Activated T-helper 2 cell treated with anti-CD3 and anti-CD28 coated beads, Interferon-gamma antibody, Interleukin-2, Interleukin-4, amounts not matched to agents 10 μg/mL and 5 μg/mL and 100 μg/mL, durations not matched to agents 14 hours and 24 hours and 36 hours (primary cell): ENCODE measurements around the gene PLCH1. TPM values are rescaled to one million over a fixed set of nuclear protein-coding genes. Genes with fewer than 3 reads are reported as not detected.
"Not testable (repeated sequence)": the region's sequence is repeated elsewhere in the genome, so short reads cannot be mapped to it uniquely, and the experiment has no call there.

Experiments
- DNase-seq: peaks from one replicate; pipeline ENCODE4 v3.0.0; 2021; ENCODE audit warnings: low spot score
- H3K27ac Mint-ChIP-seq: one replicate; pipeline ENCODE4 v1.8.0; 2021; ENCODE audit warnings: mixed read lengths
- H3K27me3 Mint-ChIP-seq: one replicate; pipeline ENCODE4 v1.8.0; 2021; ENCODE audit warnings: low read depth, mixed read lengths
- H3K36me3 Mint-ChIP-seq: one replicate; pipeline ENCODE4 v1.8.0; 2021; ENCODE audit warnings: low read depth, mixed read lengths
- H3K4me1 Mint-ChIP-seq: one replicate; pipeline ENCODE4 v1.8.0; 2021; ENCODE audit warnings: low read depth, mixed read lengths
- H3K4me3 Mint-ChIP-seq: one replicate; pipeline ENCODE4 v1.8.0; 2021; ENCODE audit warnings: low read depth, mild to moderate bottlenecking, moderate library complexity, mixed read lengths
- H3K9me3 Mint-ChIP-seq: one replicate; pipeline ENCODE4 v1.8.0; 2021; ENCODE audit warnings: mixed read lengths
- intact Hi-C: fragments of 100-400 bp; cut with micrococcal nuclease; formaldehyde crosslinking; loops from one replicate; pipeline ENCODE4 v1.15.1; 2023
- total RNA-seq: library from RNA; stranded (reverse); gene quantifications from 2 replicates; pipeline ENCODE4 v1.2.3, GENCODE V29; 2022

PLCH1 gene
- total RNA-seq, 1 donor from 2014 or later: 0.09 TPM

- Mint-ChIP-seq H3K27ac (no peak overlapping the region), H3K4me3 (no peak overlapping the region), H3K4me1 (no peaks in the 10 kb centered on the region), H3K36me3 (no peaks in the 10 kb centered on the region), H3K9me3 (no peaks in the 10 kb centered on the region), H3K27me3 (no peaks in the 10 kb centered on the region)
- no peak for DNase-seq
- intact Hi-C loops: no loop called here
These were observed 98.7 kb downstream of the PLCH1 start for GRCh38 chr3:155646128-155646527.

DNA sequence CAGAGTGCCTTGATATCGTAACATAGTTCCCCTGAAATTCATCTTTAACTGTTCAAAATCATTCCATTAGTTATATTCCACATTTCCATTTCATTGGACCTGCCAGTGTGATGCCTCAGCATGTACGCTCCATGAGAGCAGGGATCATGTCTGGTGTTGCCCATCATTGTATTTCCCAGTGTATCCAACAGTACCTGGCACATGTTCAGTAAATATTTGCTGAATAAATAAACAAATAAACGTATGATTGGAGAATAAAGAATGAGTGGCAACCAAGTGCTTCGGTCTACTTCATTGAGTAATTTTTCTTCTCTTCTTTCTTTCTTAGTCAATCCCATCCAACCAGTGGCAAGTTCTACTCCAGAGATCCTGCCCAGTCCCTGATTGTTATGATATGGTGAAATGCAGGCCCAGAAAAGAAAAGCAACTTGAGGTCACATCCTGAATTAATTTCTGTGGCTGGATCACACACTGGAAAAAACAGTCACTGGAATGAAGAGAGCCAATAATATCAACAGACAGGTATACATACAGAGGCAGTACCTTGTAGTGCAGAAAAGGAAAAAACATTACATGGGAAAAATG, 101.2 kb downstream of the PLCH1 start:
- Mint-ChIP-seq H3K4me1 (no peaks in the 10 kb centered on the region), H3K9me3 (no peaks in the 10 kb centered on the region), H3K4me3 (no peak overlapping the region), H3K27me3 (no peaks in the 10 kb centered on the region), H3K27ac (no peak overlapping the region), H3K36me3 (no peaks in the 10 kb centered on the region)
- intact Hi-C loops: no loop called here
- no peak for DNase-seq

- no peaks in the 10 kb centered on the region for H3K9me3 Mint-ChIP-seq
- intact Hi-C loops: no loop called here
These were observed 102.9 kb downstream of the PLCH1 start for GRCh38 chr3:155641956-155642355.

DNA sequence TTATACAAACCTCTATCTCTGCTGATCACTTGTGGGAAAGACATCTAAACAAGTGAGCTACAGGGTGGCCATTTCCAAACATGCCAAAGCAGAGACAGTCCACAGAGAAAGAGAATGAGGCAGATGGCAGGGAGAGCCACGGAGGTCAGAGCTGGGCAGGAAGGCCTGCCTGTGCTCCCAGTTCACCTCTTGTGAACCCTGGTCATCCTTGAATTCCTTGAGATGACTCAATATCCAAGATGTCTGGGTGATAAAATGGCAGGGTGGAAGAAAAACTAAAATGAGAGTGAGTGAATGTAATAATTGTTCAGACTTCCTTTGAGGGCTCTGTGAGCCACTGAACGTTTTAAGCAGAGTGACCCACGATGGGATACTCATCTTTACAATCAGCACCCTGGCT, 104.8 kb downstream of the PLCH1 start:
- intact Hi-C loops: no loop called here
- DNase-seq: no peak
- Mint-ChIP-seq H3K36me3 (no peaks in the 10 kb centered on the region), H3K27me3 (no peaks in the 10 kb centered on the region), H3K4me1 (no peaks in the 10 kb centered on the region), H3K4me3 (no peak overlapping the region), H3K27ac (no peak overlapping the region), H3K9me3 (no peaks in the 10 kb centered on the region)

More at GRCh38 chr3:155641956-155642355, 102.9 kb downstream of the PLCH1 start:
- Mint-ChIP-seq H3K27ac (no peak overlapping the region), H3K4me3 (no peak overlapping the region), H3K27me3 (no peaks in the 10 kb centered on the region), H3K4me1 (no peaks in the 10 kb centered on the region), H3K36me3 (no peaks in the 10 kb centered on the region)
- DNase-seq: no peak

- intact Hi-C loops: no loop called here
These were observed 105.3 kb downstream of the PLCH1 start for GRCh38 chr3:155639462-155640055.

DNA sequence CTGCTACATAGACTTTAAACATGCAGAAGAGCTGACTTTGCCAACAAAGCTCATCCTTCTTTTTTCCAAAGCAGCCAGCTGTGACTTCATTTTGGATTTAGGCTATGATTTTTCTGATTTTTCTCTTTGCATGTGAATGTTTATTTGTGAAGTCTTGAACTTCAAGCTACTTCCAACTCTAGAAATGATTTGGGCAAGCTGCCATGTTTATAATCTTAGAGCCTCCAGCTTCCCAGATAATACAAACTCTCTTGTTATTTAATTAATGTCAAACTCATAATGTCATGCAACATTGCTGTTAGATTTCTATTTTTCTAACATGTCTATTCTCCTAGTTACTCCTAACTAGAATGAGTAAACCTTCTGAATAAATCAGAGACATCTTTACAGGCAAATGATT, 106.4 kb downstream of the PLCH1 start:
- H3K9me3 Mint-ChIP-seq, intact Hi-C loops, DNase-seq, H3K27me3 Mint-ChIP-seq, H3K4me3 Mint-ChIP-seq, H3K4me1 Mint-ChIP-seq, H3K27ac Mint-ChIP-seq, H3K36me3 Mint-ChIP-seq: not testable (repeated sequence)

More at GRCh38 chr3:155639462-155640055, 105.3 kb downstream of the PLCH1 start:
- no peak for DNase-seq
- H3K9me3 Mint-ChIP-seq: no peaks in the 10 kb centered on the region
- H3K27ac Mint-ChIP-seq: no peak overlapping the region
- no peaks in the 10 kb centered on the region for H3K36me3 Mint-ChIP-seq
- no peak overlapping the region for H3K4me3 Mint-ChIP-seq
- H3K27me3 Mint-ChIP-seq: no peaks in the 10 kb centered on the region
- H3K4me1 Mint-ChIP-seq: no peaks in the 10 kb centered on the region

GRCh38 chr3:155637567-155637966, 107.3 kb downstream of the PLCH1 start:
- Mint-ChIP-seq H3K9me3 (no peaks in the 10 kb centered on the region), H3K27me3 (no peaks in the 10 kb centered on the region), H3K4me3 (no peak overlapping the region), H3K27ac (no peak overlapping the region), H3K36me3 (no peaks in the 10 kb centered on the region), H3K4me1 (no peaks in the 10 kb centered on the region)
- no peak for DNase-seq
- intact Hi-C loops: no loop called here

- Mint-ChIP-seq H3K27ac (no peak overlapping the region), H3K4me3 (no peak overlapping the region), H3K27me3 (peaks cover 3% of the 10 kb centered on the region), H3K36me3 (no peaks in the 10 kb centered on the region), H3K9me3 (no peaks in the 10 kb centered on the region), H3K4me1 (no peaks in the 10 kb centered on the region)
- intact Hi-C loops: no loop called here
- no peak for DNase-seq
These were observed 109.8 kb downstream of the PLCH1 start for GRCh38 chr3:155635056-155635455.

- Mint-ChIP-seq H3K4me1 (no peaks in the 10 kb centered on the region), H3K36me3 (no peaks in the 10 kb centered on the region), H3K9me3 (no peaks in the 10 kb centered on the region), H3K27me3 (peaks cover 3% of the 10 kb centered on the region), H3K27ac (no peak overlapping the region), H3K4me3 (no peak overlapping the region)
- no peak for DNase-seq
- intact Hi-C loops: no loop called here
These were observed 110.7 kb downstream of the PLCH1 start for GRCh38 chr3:155634121-155634719.

GRCh38 chr3:155631323-155632019, 113.4 kb downstream of the PLCH1 start:
- Mint-ChIP-seq H3K4me3 (no peak overlapping the region), H3K4me1 (no peaks in the 10 kb centered on the region), H3K27ac (no peak overlapping the region), H3K36me3 (no peaks in the 10 kb centered on the region), H3K9me3 (no peaks in the 10 kb centered on the region), H3K27me3 (peaks cover 3% of the 10 kb centered on the region)
- no peak for DNase-seq
- intact Hi-C loops: no loop called here

GRCh38 chr3:155629556-155629955, 115.3 kb downstream of the PLCH1 start:
- no peak for DNase-seq
- intact Hi-C loops: no loop called here
- peaks cover 3% of the 10 kb centered on the region for H3K27me3 Mint-ChIP-seq
- no peaks in the 10 kb centered on the region for H3K36me3 Mint-ChIP-seq
- no peaks in the 10 kb centered on the region for H3K9me3 Mint-ChIP-seq
- no peaks in the 10 kb centered on the region for H3K4me1 Mint-ChIP-seq
- no peak overlapping the region for H3K27ac Mint-ChIP-seq
- no peak overlapping the region for H3K4me3 Mint-ChIP-seq

DNA sequence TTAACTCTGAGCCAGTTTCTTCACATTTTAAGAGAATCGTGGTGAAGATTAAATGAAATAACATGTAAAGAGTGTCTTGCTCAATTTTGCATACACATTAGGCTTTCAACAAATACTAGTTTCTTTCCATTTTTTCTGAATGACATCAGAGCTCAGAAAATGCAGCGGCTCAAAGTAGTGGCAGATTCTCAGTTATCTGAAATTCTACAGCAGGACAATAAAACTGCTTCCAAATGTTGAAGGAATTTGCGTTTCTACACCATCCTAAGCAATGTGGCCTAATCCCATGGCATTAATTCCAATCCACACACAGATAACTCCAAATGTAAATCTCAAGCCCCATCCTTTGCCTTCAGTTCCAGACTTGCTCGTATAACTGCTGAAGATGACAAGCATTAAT, 115.8 kb downstream of the PLCH1 start:
- DNase-seq: no peak
- Mint-ChIP-seq H3K27ac (no peak overlapping the region), H3K36me3 (no peaks in the 10 kb centered on the region), H3K27me3 (peaks cover 3% of the 10 kb centered on the region), H3K4me1 (no peaks in the 10 kb centered on the region), H3K4me3 (no peak overlapping the region), H3K9me3 (no peaks in the 10 kb centered on the region)
- intact Hi-C loops: no loop called here

DNA sequence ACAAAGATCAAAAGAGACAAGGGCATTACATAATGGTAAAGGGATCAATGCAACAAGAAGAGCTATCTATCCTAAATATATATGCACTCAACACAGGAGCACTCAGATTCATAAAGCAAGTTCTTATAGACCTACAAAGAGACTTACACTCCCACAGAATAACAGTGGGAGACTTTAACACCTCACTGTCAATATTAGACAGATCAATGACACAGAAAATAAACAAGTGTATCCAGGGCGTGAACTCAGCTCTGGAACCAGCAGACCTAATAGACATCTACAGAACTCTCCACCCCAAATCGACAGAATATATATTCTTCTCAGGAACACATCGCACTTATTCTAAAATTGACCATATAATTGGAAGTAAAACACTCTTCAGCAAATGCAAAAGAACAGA, 122.2 kb downstream of the PLCH1 start:
- intact Hi-C loops, H3K27ac Mint-ChIP-seq, H3K9me3 Mint-ChIP-seq, H3K4me1 Mint-ChIP-seq, H3K27me3 Mint-ChIP-seq, H3K4me3 Mint-ChIP-seq, DNase-seq, H3K36me3 Mint-ChIP-seq: not testable (repeated sequence)
